Right atrium auricular region (tissue), 2 donors: ENCODE measurements around the gene CD6. TPM values are rescaled to one million over a fixed set of nuclear protein-coding genes. Genes with fewer than 3 reads are reported as not detected.

ENCODE experiments used
- DNase-seq: peaks from one replicate; pipeline ENCODE4 v3.0.0-alpha.2; 2019; ENCODE audit warnings: low spot score
- H3K27ac ChIP-seq, 2 donors: fragments of 200-600 bp; sonication (generic); 1 replicate in 1 of 2; 2 replicates in 1 of 2; pipeline ENCODE4 v1.5.1; 2016 to 2019
- H3K27me3 ChIP-seq, 2 donors: fragments of 200-600 bp; sonication (generic); one replicate each; pipeline versions ENCODE4 v1.5.1 to v1.6.0; 2017 to 2019
- H3K36me3 ChIP-seq: fragments of 200-600 bp; sonication (generic); one replicate; pipeline ENCODE4 v1.5.1; 2016
- H3K4me1 ChIP-seq, 2 donors: fragments of 200-600 bp; sonication (generic); one replicate each; pipeline versions ENCODE4 v1.5.1 to v1.6.0; 2017 to 2019
- H3K4me3 ChIP-seq, 2 donors: fragments of 200-600 bp; sonication (generic); 1 replicate in 1 of 2; 2 replicates in 1 of 2; pipeline ENCODE4 v1.5.1; 2017 to 2019; ENCODE audit warnings: mild to moderate bottlenecking in 1 of 2, moderate library complexity in 1 of 2
- H3K9me3 ChIP-seq, 2 donors: fragments of 200-600 bp; sonication (generic); one replicate each; pipeline ENCODE4 v1.5.1; 2019
- CTCF ChIP-seq, 2 donors: fragments of 200-600 bp; sonication (generic); IDR thresholded peaks; one replicate each; pipeline ENCODE4 v1.5.1; 2019; ENCODE audit warnings: antibody characterized with exemption in 2 of 2
- total RNA-seq, 2 donors: library from RNA; depleted of rRNA; stranded (reverse); fragments of >200 nt; gene quantifications; one replicate each; pipeline ENCODE4 v1.1.0, GENCODE V29; 2016

Gene CD6
- total RNA-seq, 2 donors from 2014 or later, result 0.48 to 0.79 TPM

GRCh38 chr11:60953781-60954180, 17.7 kb upstream of the CD6 start:
- Histone ChIP-seq H3K4me3 (no peak overlapping the region), H3K27ac (no peak overlapping the region), H3K9me3 (no peaks in the 10 kb centered on the region), H3K27me3 (no peaks in the 10 kb centered on the region), H3K36me3 (no peaks in the 10 kb centered on the region), H3K4me1 (peaks cover 0 to 21% of the 10 kb centered on the region in 2 donors)
- TF ChIP-seq CTCF (IDR thresholded peaks at IDR 0.05), result no peak
- DNase-seq, result no peak

- H3K36me3 ChIP-seq, result no peaks in the 10 kb centered on the region
- H3K27me3 ChIP-seq, result no peaks in the 10 kb centered on the region
- H3K27ac ChIP-seq, result no peak overlapping the region
- peaks cover 0 to 21% of the 10 kb centered on the region in 2 donors for H3K4me1 ChIP-seq
- no peak overlapping the region for H3K4me3 ChIP-seq
- TF ChIP-seq CTCF (IDR thresholded peaks at IDR 0.05), result no peak
- DNase-seq, result no peak
- no peaks in the 10 kb centered on the region for H3K9me3 ChIP-seq
These were observed 17.1 kb upstream of the CD6 start for GRCh38 chr11:60954421-60954820.

- no peak for TF ChIP-seq CTCF (IDR thresholded peaks at IDR 0.05)
- H3K4me3 ChIP-seq, result no peak overlapping the region
- no peak for DNase-seq
These were observed 15.9 kb upstream of the CD6 start for GRCh38 chr11:60955571-60955970.

GRCh38 chr11:60957188-60957587, 14.3 kb upstream of the CD6 start:
- Histone ChIP-seq H3K27ac (no peak overlapping the region), H3K4me3 (no peak overlapping the region), H3K4me1 (peaks cover 0 to 3% of the 10 kb centered on the region in 2 donors), H3K9me3 (no peaks in the 10 kb centered on the region), H3K36me3 (no peaks in the 10 kb centered on the region), H3K27me3 (no peaks in the 10 kb centered on the region)
- DNase-seq, result no peak
- no peak for TF ChIP-seq CTCF (IDR thresholded peaks at IDR 0.05)

More at GRCh38 chr11:60955571-60955970, 15.9 kb upstream of the CD6 start:
- H3K4me1 ChIP-seq, result peaks cover 0 to 9% of the 10 kb centered on the region in 2 donors
- no peak overlapping the region for H3K27ac ChIP-seq
- H3K27me3 ChIP-seq, result no peaks in the 10 kb centered on the region
- no peaks in the 10 kb centered on the region for H3K36me3 ChIP-seq
- no peaks in the 10 kb centered on the region for H3K9me3 ChIP-seq

- H3K9me3 ChIP-seq, result no peaks in the 10 kb centered on the region
- TF ChIP-seq CTCF (IDR thresholded peaks at IDR 0.05), result no peak
- H3K4me1 ChIP-seq, result no peaks in the 10 kb centered on the region
- H3K36me3 ChIP-seq, result no peaks in the 10 kb centered on the region
- H3K4me3 ChIP-seq, result no peak overlapping the region
- no peak for DNase-seq
- H3K27me3 ChIP-seq, result no peaks in the 10 kb centered on the region
- H3K27ac ChIP-seq, result no peak overlapping the region
These were observed 12.0 kb upstream of the CD6 start for GRCh38 chr11:60959431-60959830.

- no peak for DNase-seq
- H3K36me3 ChIP-seq, result no peaks in the 10 kb centered on the region
- no peak overlapping the region for H3K4me3 ChIP-seq
- H3K9me3 ChIP-seq, result no peaks in the 10 kb centered on the region
- no peak for TF ChIP-seq CTCF (IDR thresholded peaks at IDR 0.05)
- no peaks in the 10 kb centered on the region for H3K27me3 ChIP-seq
- H3K27ac ChIP-seq, result no peak overlapping the region
- no peaks in the 10 kb centered on the region for H3K4me1 ChIP-seq
These were observed 11.1 kb upstream of the CD6 start for GRCh38 chr11:60960405-60960804.
